GM19468 (cell line): ENCODE data around the gene KRTAP10-11.
"Not testable (repeated sequence)": the region's sequence is repeated elsewhere in the genome, so short reads cannot be mapped to it uniquely, and the experiment has no call there.

Experiments used
- ATAC-seq: cut with Tn5 transposase; IDR thresholded peaks from one replicate; pipeline ENCODE4 v1.9.1; 2021; ENCODE audit warnings: mild to moderate bottlenecking, moderate library complexity, moderate number of reproducible peaks; ENCODE audit not compliant: unreplicated experiment; ENCODE audit errors: extremely low read depth

The KRTAP10-11 gene, protein sequence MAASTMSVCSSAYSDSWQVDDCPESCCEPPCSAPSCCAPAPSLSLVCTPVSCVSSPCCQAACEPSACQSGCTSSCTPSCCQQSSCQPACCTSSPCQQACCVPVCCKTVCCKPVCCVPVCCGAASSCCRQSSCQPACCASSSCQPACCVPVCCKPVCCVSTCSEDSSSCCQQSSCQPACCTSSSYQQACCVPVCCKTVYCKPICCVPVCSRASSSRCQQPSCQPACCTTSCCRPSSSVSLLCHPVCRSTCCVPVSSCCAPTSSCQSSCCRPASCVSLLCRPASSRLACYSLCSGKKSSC

DNA sequence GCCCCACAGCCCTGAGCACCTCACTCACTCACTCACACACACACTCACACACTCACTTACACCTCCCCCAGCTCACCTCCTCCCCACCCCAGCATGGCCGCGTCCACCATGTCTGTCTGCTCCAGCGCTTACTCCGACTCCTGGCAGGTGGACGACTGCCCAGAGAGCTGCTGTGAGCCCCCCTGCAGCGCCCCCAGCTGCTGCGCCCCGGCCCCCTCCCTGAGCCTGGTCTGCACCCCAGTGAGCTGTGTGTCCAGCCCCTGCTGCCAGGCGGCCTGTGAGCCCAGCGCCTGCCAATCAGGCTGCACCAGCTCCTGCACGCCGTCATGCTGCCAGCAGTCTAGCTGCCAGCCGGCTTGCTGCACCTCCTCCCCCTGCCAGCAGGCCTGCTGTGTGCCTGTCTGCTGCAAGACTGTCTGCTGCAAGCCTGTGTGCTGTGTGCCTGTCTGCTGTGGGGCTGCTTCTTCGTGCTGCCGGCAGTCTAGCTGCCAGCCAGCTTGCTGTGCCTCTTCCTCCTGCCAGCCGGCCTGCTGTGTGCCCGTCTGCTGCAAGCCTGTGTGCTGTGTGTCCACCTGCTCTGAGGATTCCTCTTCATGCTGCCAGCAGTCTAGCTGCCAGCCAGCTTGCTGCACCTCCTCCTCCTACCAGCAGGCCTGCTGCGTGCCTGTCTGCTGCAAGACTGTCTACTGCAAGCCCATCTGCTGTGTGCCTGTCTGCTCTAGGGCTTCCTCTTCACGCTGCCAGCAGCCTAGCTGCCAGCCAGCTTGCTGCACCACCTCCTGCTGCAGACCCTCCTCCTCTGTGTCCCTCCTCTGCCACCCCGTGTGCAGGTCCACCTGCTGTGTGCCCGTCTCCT, at the start of gene KRTAP10-11:
Gene KRTAP10-11 (plus strand): TSS at position 49 of the 856 bp plus-strand sequence. CDS start 45 bp downstream, at position 94.
- ATAC-seq: not testable (repeated sequence)

DNA sequence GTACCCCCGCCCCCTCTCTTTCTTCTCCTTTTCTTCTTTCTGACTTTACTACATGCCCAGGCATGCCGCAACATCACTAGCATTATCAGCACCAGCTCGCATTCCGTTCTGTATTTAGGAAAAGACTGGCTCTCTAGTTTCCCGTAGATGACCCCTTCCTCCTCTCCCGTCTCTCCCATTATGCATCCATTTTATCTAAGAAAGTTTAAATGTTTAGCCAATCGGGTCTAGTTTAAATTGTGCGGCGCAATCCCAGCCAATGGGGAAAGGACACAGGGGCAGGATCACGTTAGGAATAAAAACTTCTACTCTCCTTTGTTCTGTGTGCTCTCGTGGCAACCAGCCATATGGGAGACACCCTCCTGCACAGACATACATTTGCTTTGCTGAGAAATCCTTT, 48.2 kb upstream of the KRTAP10-11 start:
- no peak for ATAC-seq

DNA sequence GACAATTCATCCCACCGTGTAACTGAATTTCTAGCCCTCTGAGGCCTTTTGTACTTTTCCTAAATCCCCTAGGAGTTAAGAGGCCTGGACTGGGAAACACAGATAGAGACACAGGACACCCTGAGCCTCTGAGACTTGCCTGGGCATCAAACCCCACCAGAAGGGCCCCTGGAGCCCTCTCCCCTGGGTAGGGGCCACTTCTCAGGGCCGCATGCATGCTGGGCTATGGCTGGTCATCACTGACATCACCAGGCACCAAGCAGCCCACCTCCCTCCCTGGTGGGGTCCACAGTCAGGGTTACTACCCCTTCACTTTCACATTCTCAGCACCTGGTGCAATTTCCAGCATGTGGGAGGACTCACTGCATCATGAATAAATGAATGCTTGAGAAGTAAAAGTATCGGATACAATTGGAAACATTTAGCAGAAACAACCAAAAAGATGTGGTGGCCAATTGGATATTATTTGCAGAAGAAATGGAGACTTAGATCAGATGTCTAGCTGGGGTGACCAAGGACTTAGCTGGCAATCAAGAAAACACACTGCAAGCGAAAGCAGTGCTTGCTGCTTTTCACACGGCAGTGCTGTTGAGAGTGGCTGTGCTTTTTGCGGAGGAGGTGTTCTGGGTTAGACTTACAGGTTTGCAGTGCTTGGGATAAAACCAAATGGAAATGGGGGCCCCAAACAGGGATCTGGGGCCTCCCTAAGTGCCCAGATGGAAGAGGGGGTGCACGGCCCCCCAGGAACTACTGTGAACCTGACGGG, 46.8 kb upstream of the KRTAP10-11 start:
- ATAC-seq: no peak

DNA sequence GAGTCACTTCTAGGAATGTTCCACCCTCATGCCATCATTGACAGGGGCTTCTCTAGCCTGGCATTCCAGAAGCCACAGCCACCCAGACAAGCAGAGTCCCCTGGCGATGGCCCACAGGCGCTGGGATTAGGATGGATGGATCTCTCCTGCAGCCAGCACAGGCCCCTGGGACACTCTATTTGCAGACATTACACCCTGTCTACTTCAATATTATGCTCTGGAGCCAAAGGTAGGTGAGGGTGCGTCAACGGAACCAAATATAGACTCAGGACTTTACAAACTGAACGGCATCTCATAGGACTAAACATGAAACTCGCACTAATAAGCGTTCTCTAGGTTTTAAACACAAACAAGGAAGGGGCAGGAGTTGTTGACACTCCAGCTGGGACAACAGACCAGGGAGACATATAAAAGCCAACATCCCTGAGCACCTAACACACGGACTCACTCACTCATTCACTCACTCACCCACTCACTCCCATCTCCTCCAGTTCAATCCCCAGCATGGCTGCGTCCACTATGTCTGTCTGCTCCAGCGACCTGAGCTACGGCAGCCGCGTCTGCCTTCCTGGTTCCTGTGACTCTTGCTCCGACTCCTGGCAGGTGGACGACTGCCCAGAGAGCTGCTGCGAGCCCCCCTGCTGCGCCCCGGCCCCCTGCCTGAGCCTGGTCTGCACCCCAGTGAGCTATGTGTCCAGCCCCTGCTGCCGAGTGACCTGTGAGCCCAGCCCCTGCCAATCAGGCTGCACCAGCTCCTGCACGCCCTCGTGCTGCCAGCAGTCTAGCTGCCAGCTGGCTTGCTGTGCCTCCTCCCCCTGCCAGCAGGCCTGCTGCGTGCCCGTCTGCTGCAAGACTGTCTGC, 45.9 kb upstream of the KRTAP10-11 start, which contains the start of gene KRTAP10-7:
Gene KRTAP10-7 (plus strand): TSS at position 480 of the 861 bp plus-strand sequence. CDS start 25 bp downstream, at position 505.
- ATAC-seq: not testable (repeated sequence)

DNA sequence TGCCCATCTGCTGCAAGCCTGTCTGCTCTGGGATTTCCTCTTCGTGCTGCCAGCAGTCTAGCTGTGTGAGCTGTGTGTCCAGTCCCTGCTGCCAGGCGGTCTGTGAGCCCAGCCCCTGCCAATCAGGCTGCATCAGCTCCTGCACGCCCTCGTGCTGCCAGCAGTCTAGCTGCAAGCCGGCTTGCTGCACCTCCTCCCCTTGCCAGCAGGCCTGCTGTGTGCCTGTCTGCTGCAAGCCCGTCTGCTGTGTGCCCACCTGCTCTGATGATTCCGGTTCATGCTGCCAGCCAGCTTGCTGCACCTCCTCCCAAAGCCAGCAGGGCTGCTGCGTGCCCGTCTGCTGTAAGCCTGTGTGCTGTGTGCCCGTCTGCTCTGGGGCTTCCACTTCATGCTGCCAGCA, 45.1 kb upstream of the KRTAP10-11 start:
- ATAC-seq: not testable (repeated sequence)

DNA sequence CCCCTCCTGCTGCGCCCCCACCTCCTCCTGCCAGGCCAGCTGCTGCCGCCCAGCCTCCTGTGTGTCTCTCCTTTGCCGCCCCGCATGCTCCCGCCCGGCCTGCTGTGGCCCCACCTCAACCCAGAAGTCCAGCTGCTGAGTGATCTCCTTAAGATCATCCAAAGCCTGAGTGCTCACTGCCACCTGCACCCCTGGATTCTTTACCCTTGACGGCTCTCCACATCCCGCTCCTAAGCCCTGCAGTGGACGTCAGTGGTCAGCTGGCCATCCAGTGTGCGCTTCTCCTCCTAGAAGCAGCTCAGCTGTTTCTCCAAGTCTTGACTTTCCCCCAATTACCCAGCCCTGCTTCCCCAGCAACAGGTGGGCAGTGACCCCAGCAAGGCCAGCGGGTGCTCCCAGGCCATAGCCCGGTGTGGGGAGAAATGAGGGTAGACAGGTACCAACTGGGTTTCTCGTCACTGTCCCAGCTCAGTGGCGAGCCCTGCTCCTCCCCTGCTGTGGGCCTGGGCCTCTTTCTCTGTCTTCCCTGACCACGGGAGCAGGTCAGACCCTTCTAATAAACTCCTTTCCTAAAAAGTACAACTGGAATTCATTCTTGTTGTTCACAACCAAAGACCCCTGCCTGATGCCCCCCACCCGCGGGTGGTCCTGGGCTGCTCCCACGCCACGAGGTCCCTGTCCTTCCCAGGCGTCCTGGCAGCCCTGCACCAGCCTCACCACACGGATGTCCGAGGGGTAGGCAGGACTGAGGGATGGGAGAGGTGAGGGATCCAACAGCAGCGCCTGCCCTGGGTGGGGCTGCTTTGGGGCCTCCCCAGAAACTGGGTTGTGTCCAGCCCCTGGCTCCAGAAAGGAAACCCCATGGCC, 44.4 kb upstream of the KRTAP10-11 start:
- no peak for ATAC-seq

DNA sequence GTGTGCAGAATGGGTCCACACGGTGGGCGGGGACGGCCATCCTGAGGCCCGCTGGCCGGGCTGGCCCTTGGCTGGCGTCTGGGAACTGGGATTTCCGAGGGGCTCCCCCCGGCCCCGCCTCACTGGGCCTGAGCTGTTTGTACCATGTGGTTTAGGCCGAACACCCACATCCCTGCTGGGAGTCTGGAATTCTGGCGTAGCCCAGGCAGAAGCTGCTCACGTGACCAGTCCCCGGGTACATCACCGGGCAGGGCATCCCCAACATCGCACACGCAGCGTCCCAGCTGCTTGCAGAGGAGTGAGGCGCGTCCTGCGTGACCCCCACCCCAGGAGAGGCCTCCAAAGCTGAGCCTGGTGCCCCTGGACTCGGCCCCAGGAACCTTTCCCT, 43.8 kb upstream of the KRTAP10-11 start:
- no peak for ATAC-seq

DNA sequence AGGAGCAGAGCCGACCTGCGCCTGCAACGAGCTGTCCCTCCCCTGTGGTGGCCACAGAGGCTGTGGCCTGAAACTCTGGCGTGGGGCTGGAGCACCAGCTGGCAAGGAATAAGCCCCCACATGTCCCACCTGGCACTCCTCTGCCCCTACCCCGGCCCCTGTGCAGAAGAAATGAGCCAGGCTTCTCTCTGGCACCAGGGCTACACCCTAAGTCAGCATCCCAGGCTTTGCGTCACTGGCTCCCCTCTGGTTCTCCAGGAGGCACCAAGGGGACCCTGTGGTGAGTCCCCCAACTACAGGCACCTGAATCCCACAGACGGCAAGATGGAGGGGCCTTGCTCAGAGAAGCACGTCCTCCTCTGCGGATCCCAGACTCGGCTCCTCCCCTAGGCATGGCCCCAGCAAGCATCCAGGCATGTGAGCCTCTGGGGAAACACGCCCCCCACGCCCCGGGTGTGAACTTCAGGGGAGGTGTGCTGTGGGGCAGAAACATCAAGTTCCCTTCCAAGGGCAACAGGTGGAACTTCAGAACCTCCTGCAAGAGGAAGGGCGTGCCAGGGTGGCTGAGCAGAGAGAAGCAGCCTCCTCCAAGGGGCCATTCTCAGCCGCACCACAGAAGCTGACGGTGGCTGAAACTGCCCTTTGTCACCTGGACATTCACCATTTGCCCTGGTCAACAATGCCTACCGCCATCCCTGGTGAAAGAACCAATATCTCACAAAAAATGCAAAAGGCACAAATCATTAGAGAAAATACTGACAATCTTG, 42.9 kb upstream of the KRTAP10-11 start:
- no peak for ATAC-seq

DNA sequence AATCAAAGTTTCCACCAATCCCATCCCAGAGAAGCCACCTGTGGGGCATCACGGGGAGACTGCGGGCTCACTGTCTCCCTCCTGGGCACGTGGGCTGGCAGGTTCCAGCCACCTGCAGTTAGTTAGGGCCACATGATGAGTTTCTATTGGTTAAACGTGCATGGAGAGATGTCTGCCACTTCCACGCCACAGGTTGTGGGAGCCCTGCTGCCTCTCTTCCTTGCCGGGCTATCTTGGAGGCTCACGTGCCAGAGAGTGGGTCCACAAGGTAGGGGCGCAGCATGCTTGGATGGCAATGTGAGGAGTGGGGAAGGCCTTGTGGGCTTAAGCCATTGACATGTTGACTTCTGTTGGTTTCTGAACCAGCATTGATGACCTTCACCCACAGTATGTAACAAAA, 42.3 kb upstream of the KRTAP10-11 start:
- no peak for ATAC-seq

DNA sequence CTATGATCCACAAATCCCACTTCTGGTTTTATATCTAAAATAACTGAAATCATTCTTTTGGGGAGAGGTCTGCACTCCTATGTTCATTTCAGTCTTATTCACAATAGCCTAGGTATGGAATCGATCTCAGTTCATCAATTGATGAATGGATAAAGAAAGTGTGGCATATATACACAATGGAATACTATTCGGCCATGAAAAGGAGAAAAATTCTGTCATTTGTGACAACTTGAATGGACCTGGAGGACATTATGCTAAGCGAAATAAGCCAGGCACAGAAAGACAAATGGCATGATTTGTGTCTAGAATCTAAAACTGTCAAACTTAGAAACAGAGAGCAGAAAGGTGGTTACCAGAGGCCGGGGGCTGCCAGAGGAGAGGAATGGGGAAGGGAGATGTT, 39.7 kb upstream of the KRTAP10-11 start:
- ATAC-seq: no peak

DNA sequence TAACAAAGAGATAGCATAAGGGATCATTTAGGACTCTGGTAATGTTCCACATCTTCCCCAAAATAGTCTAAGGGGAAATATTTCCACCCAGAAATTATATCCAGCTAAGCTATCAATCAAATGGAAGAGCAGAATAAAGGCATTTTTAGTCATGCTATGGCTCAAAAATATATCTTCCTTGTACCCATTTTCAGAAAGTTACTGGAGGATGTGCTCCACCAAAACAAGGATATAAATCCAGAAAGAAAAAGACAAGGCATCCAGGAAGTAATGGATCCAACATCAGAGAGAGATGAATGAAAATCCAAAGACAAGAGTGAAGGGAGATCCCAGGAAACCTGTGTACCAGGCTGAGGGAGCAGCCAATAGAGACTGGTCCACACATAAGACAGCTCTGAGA, 37.0 kb upstream of the KRTAP10-11 start:
- ATAC-seq: no peak

DNA sequence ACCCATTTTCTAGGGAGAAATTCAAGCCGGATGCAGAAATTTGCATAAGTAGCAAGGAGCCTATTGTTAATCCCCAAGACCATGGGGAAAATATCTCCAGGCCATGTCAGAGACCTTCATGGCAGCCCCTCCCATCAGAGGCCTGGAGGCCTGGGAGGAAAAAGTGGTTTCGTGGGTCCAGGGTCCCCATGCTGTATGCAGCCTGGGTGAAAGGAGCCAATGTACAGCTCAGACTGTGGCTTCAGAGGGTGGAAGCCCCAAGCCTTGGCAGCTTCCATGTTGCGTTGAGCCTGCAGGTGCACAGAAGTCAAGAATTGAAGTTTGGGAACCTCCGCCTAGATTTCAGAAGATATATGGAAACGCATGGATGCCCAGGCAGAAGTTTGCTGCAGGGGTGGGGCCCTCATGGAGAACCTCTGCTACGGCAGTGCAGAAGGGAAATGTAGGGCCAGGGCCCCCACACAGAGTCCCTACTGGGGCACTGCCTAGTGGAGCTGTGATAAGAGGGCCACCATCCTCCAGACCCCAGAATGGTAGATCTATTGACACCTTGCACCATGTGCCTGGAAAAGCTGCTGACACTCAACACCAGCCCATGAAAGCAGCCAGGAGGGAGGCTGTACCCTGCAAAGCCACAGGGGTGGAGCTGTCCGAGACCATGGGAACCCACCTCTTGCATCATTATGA, 35.9 kb upstream of the KRTAP10-11 start:
- ATAC-seq: not testable (repeated sequence)

DNA sequence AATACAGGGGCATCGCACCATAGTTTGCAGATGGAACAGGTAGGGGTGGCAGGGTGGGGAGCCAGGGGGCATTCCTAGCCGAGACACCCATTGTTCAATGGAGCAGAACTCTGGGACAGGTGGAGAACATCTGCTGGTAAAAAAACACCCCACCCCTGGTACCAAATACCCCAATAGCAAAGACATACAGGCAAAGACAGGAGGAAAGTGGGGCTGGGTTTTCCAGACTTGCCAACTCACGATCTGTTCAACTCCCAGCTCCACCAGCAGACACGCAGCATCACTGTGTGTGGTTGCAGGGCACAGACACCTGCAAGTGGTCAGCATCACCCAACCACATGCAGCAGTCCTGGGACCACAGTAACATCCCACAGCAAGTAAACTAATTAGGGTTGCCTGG, 34.7 kb upstream of the KRTAP10-11 start:
- no peak for ATAC-seq

DNA sequence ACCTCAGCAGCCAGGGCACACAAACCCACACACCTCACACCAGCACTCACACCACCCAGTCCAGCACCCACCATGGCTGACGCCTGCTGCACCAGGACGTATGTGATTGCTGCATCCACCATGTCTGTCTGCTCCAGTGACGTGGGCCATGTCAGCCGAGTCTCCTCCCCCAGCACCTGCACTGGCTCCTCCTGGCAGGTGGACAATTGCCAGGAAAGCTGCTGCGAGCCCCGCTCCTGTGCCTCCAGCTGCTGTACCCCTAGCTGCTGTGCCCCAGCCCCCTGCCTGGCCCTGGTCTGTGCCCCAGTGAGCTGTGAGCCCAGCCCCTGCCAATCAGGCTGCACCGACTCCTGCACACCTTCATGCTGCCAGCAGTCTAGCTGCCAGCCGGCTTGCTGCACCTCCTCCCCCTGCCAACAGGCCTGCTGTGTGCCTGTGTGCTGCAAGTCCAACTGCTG, 34.2 kb upstream of the KRTAP10-11 start, which contains the start of gene KRTAP10-8:
Gene KRTAP10-8 (plus strand): TSS at position 51 of the 458 bp plus-strand sequence. CDS start 22 bp downstream, at position 73.
- ATAC-seq: no peak

DNA sequence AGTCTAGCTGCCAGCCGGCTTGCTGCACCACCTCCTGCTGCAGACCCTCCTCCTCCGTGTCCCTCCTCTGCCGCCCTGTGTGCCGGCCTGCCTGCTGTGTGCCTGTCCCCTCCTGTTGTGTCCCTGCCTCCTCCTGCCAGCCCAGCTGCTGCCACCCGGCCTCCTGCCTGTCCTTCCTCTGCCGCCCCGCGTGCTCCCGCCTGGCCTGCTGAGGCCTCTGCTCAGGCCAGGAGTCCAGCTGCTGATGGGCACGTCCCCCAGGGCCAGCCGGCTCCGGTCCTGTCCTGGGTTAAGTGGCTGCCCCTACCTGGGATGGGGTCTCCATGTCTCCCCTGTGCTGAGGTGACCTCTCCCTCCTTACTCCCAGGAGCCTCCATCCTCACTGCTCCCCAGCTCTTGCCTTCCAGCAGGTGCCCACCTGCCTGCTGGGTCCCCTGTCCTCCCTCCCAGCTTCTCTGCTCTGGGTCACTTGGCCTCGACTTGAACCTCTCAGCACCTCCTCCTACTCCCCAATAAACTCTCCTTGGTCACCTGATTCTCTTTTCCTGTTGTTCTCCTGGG, 33.5 kb upstream of the KRTAP10-11 start:
- no peak for ATAC-seq

DNA sequence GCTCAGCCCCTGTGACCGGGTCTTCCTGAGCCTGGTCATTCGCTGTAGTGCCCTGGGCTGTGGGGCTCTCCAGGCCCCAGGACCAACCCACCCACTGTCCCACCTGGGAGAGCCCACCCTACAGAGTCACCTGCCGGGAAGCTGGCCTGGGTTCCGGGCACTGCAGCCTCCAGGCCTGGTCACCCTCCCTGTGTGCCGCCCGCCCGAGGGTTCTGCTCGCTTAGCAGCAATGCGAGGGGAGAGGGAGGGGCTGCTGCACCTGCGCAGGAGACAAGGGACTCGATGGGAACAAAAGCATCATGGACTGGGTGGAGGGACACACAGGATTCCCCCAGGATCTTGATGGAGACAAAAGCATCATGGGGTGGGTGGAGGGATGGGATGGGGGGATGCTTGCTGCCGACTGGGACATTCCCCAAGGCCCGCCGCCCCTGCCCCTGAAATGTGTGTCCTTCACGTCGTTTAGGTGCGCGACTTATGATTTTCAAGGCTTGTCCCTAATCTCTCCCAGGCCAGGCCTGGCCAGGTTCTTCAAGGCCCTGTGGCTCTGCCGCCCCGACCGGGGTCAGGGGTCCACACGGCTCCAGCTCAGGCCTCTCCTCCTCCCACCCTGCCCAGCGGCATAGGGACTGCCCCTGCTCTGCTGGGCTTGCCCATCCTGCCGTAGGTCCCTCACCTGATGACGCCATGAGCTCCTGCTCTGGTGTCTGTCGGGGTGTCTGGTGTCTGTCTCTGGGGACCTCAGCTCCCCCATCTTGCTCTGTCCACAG, 32.6 kb upstream of the KRTAP10-11 start:
- ATAC-seq: no peak
